Neural cell (in vitro differentiated cells): ENCODE measurements around the gene PRCP.

ENCODE experiments used
- CTCF ChIP-seq: fragments of 450-650 bp; IDR thresholded peaks from 2 replicates; pipeline ENCODE4 v1.5.1; 2014; ENCODE audit warnings: antibody characterized with exemption, mild to moderate bottlenecking, moderate library complexity; ENCODE audit not compliant: poor library complexity, severe bottlenecking
- EZH2 ChIP-seq: fragments of 200-600, 300-800 bp; shearing (Covaris generic), sonication (generic); IDR thresholded peaks from 2 replicates; pipeline ENCODE4 v1.6.1; 2014; ENCODE audit warnings: antibody characterized with exemption, low read length, borderline replicate concordance, mild to moderate bottlenecking; ENCODE audit not compliant: insufficient read depth, poor library complexity, severe bottlenecking
- MXI1 ChIP-seq: fragments of 450-650 bp; conservative IDR thresholded peaks from 2 replicates; pipeline ENCODE4 v1.6.1; 2014; ENCODE audit warnings: antibody characterized with exemption, mild to moderate bottlenecking; ENCODE audit not compliant: poor library complexity, severe bottlenecking
- POLR2AphosphoS5 ChIP-seq: IDR thresholded peaks from 2 replicates; pipeline ENCODE4 v1.6.1; 2012
- REST ChIP-seq: IDR thresholded peaks from 2 replicates; pipeline ENCODE4 v1.6.1; 2012; ENCODE audit warnings: borderline replicate concordance
- SMC3 ChIP-seq: fragments of 450-650 bp; conservative IDR thresholded peaks from 2 replicates; pipeline ENCODE4 v1.6.1; 2014; ENCODE audit warnings: antibody characterized with exemption, mild to moderate bottlenecking, moderate library complexity; ENCODE audit not compliant: poor library complexity
- TAF1 ChIP-seq: IDR thresholded peaks from 2 replicates; pipeline ENCODE4 v1.6.1; 2012; ENCODE audit warnings: low read depth

GRCh38 chr11:82883853-82884252 is 16.4 kb downstream of the PRCP start:
- no peak for TF ChIP-seq CTCF
- TF ChIP-seq MXI1, result no peak
- no peak for TF ChIP-seq POLR2AphosphoS5
- TF ChIP-seq REST, result no peak
- no peak for TF ChIP-seq EZH2
- TF ChIP-seq TAF1, result no peak
- TF ChIP-seq SMC3, result no peak
